Ovary (tissue), 3 donors: ENCODE data around the gene ROGDI.

Experiments
- CTCF ChIP-seq, 3 donors: fragments of 450-650 bp in 2 of 3; fragments of 200-600 bp in 1 of 3; IDR thresholded peaks; one replicate each; pipeline versions ENCODE4 v1.5.1 to v1.8.0; 2016 to 2022; ENCODE audit warnings: antibody characterized with exemption in 3 of 3, mild to moderate bottlenecking in 1 of 3
- EP300 ChIP-seq: sonication (generic); formaldehyde crosslinking; IDR thresholded peaks from one replicate; pipeline ENCODE4 v1.6.1; 2017; ENCODE audit warnings: antibody characterized with exemption
- POLR2A ChIP-seq: fragments of 450-650 bp; IDR thresholded peaks from one replicate; pipeline ENCODE4 v1.6.1; 2017; ENCODE audit warnings: antibody characterized with exemption, mild to moderate bottlenecking, moderate library complexity
- donor health status: DM: no; HTN: no; CAD: no.

GRCh38 chr16:4811242-4811641 is 8.8 kb upstream of the ROGDI start:
- no peak for TF ChIP-seq CTCF (IDR thresholded peaks at IDR 0.05)
- no peak for TF ChIP-seq POLR2A
- no peak for TF ChIP-seq EP300
